HL-60 (cell line): ENCODE measurements around the gene PDHX.

Experiments used
- POLR2AphosphoS5 ChIP-seq: IDR thresholded peaks from 2 replicates; pipeline ENCODE4 v1.6.1; 2012; ENCODE audit warnings: low read depth
- REST ChIP-seq: IDR thresholded peaks from 2 replicates; pipeline ENCODE4 v1.6.1; 2012; ENCODE audit warnings: low read depth; ENCODE audit not compliant: insufficient replicate concordance

DNA sequence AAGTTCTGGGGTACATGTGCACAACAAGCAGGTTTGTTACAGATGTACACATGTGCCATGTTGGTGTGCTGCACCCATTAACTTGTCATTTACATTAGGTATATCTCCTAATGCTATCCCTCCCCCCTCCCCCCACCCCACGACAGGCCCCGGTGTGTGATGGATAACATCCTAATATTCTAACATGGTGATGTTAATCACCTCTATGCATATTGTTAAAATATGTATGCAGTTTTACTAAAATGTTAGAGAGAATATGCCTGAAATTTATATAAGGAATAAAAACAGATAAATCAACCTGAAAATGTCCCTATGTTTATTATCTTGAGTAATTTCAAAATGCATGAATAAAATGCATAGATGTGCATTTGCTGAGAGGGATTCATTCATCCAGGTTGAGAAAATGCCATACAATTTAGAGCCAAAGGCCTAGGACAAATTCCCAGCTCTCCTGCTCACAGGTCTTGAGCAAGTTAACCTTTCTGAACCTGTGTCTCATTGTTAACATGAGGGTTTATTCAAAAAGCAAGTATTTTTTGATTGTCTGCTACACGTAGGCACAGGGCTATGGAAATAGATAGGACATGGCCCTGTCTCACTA is 38.9 kb upstream of the PDHX start:
- no peak for TF ChIP-seq REST
- no peak for TF ChIP-seq POLR2AphosphoS5
